Measurements from ENCODE around the gene JARID2.

GRCh38 chr6:15522427-15522826 lies 276.6 kb downstream of the JARID2 start:
- TF ChIP-seq CTCF (conservative IDR thresholded peaks at IDR 0.05; ENCODE audit: low read depth, low read length) (no peak), NFE2L2 (IDR thresholded peaks at IDR 0.05; ENCODE audit: low read depth, low read length) (no peak), POLR2A (IDR thresholded peaks at IDR 0.05; ENCODE audit: low read depth, low read length) (no peak), MXI1 (IDR thresholded peaks at IDR 0.05; ENCODE audit: borderline replicate concordance, low read depth, low read length) (no peak)
